HG02678 (cell line): ENCODE data around the gene COA8.

Experiments used
- ATAC-seq: cut with Tn5 transposase; IDR thresholded peaks from one replicate; pipeline ENCODE4 v1.9.1; 2021; ENCODE audit warnings: mild to moderate bottlenecking, moderate library complexity; ENCODE audit not compliant: unreplicated experiment

COA8 gene

GRCh38 chr14:103616635-103617300 lies 54.0 kb downstream of the COA8 start:
- no peak for ATAC-seq

- ATAC-seq = no peak
Observed at GRCh38 chr14:103619057-103619456, 56.3 kb downstream of the COA8 start.

- no peak for ATAC-seq
Observed at GRCh38 chr14:103621860-103622259, 59.1 kb downstream of the COA8 start.

- ATAC-seq = no peak
Observed at GRCh38 chr14:103623308-103623707, 60.5 kb downstream of the COA8 start.

- no peak for ATAC-seq
Observed at GRCh38 chr14:103623883-103624482, 61.2 kb downstream of the COA8 start.

- ATAC-seq = no peak
Observed at GRCh38 chr14:103624860-103625259, 62.1 kb downstream of the COA8 start.

GRCh38 chr14:103625356-103626095 lies 62.8 kb downstream of the COA8 start:
- ATAC-seq = no peak

- no peak for ATAC-seq
Observed at GRCh38 chr14:103626146-103626850, 63.5 kb downstream of the COA8 start.

- no peak for ATAC-seq
Observed at GRCh38 chr14:103627073-103628025, 64.6 kb downstream of the COA8 start.

GRCh38 chr14:103628221-103628683 lies 65.5 kb downstream of the COA8 start:
- ATAC-seq = no peak

- peak; percentile 64 for ATAC-seq
Observed at GRCh38 chr14:103628684-103629502, 66.1 kb downstream of the COA8 start, which contains the start of gene KLC1. KLC1 (plus strand) TSS chr14:103629211; CDS start chr14:103654565, 25,354 bp downstream.

- ATAC-seq = peak; percentile 31
Observed at GRCh38 chr14:103629503-103630121, 66.9 kb downstream of the COA8 start.

GRCh38 chr14:103630364-103631108 lies 67.8 kb downstream of the COA8 start:
- ATAC-seq = no peak

GRCh38 chr14:103633391-103633790 lies 70.6 kb downstream of the COA8 start:
- no peak for ATAC-seq

- no peak for ATAC-seq
Observed at GRCh38 chr14:103634156-103634555, 71.4 kb downstream of the COA8 start.

- no peak for ATAC-seq
Observed at GRCh38 chr14:103638594-103638993, 75.8 kb downstream of the COA8 start.
